Pancreas (tissue), 10 donors: Measurements from ENCODE around the gene SAYSD1. TPM values are rescaled to one million over a fixed set of nuclear protein-coding genes. Genes with fewer than 3 reads are reported as not detected.

Experiments used
- ATAC-seq, 4 donors: fragments of 200-7000 bp; cut with Tn5 transposase; one replicate each; pipeline versions ENCODE4 v1.8.0 to v1.9.1; 2020; ENCODE audit warnings: mild to moderate bottlenecking in 4 of 4, moderate library complexity in 4 of 4
- DNase-seq, 6 donors: peaks; one replicate each; pipeline ENCODE4 v3.0.0-alpha.2; 2020
- FAIRE-seq: peaks from 2 replicates; lab custom pipeline; 2012; peaks lifted over from hg19 to GRCh38; lab: Jason Lieb, UNC
- H3K27ac ChIP-seq, 4 donors: fragments of 200-600 bp; sonication (generic); 1 replicate in 3 of 4; 2 replicates in 1 of 4; pipeline versions ENCODE4 v1.5.0 to v1.8.0; 2020
- H3K27me3 ChIP-seq, 4 donors: fragments of 200-600 bp; one replicate each; pipeline ENCODE4 v1.8.0; 2021
- H3K36me3 ChIP-seq, 3 donors: fragments of 200-600 bp; sonication (generic) in 1 of 3; one replicate each; pipeline versions ENCODE4 v1.5.0 to v1.8.0; 2020 to 2021
- H3K4me1 ChIP-seq, 3 donors: fragments of 200-600 bp; one replicate each; pipeline ENCODE4 v1.8.0; 2021
- H3K4me3 ChIP-seq, 4 donors: fragments of 200-600 bp; sonication (generic) in 2 of 4; one replicate each; pipeline versions ENCODE4 v1.5.0 to v1.8.0; 2020 to 2021
- H3K9me3 ChIP-seq, 4 donors: fragments of 200-600 bp; one replicate each; pipeline ENCODE4 v1.8.0; 2021
- CTCF ChIP-seq, 4 donors: fragments of 200-600 bp; sonication (generic) in 3 of 4; IDR thresholded peaks; one replicate each; pipeline versions ENCODE4 v1.5.0 to v1.8.0; 2021; ENCODE audit warnings: antibody characterized with exemption in 4 of 4
- WGBS, 2 donors: extraction: QIAGEN DNeasy Blood & Tissue Kit; methylation state at CpG; one replicate each; pipeline ENCODE4 v1.1.7; 2013; 5-methylcytosine and 5-hydroxymethylcytosine counted together
- intact Hi-C, 3 donors: fragments of 100-400 bp; cut with DNase I; formaldehyde crosslinking; loops; one replicate each; pipeline versions ENCODE4 v1.11.1 to v1.14.2; 2022
- polyA plus RNA-seq, 2 donors: library from polyadenylated mRNA; stranded (reverse); fragments of 200-250 nt; gene quantifications; one replicate each; pipeline ENCODE4 v1.2.3, GENCODE V29; 2013
- total RNA-seq, 6 donors: library from RNA; stranded (reverse); fragmentation: NEBNext Ultra II Directional in 4 of 6; extraction: Animal tissue kit (Norgen Biotek cat#: 25700) in 4 of 6; gene quantifications; one replicate each; pipeline versions ENCODE4 v1.2.1 to v1.2.4, GENCODE V29; 2021 to 2023
- donor health status: healthy with polysubstance abuse.
- donor health status: DM: no; HTN: no; CAD: no; lungs with moderate emphysema.
- donor health status: DM: no; HTN: no; CAD: no.
- donor health status: control.
- donor health status: control.
- donor health status: Bipolar disorder and iron deficiency.
- donor health status: DM: yes; HTN: yes; CAD: no.
- donor health status: DM: no; HTN: no; CAD: no.
- donor health status: DM: no; HTN: no; CAD: no.
- donor health status: DM: yes; HTN: yes; CAD: no.

SAYSD1 gene
- total and polyA plus RNA-seq, 8 donors = 5.8 to 12.4 (median 8.7) TPM

- Histone ChIP-seq H3K27ac (no peak overlapping the region), H3K36me3 (no peaks in the 10 kb centered on the region), H3K27me3 (no peaks in the 10 kb centered on the region), H3K4me1 (no peaks in the 10 kb centered on the region), H3K4me3 (no peak overlapping the region), H3K9me3 (no peaks in the 10 kb centered on the region)
- intact Hi-C loops = no loop called here
- WGBS, 2 donors = 83 to 90% methylated on average over 11 of the region's 11 CpGs
- DNase-seq (no peak), ATAC-seq (peak in 2 of 4 donors; percentile 35 to 49), FAIRE-seq (no peak)
- TF ChIP-seq CTCF (IDR thresholded peaks at IDR 0.05) = no peak
Measured at GRCh38 chr6:39075807-39076622, 39.0 kb downstream of the SAYSD1 start.

- H3K9me3 ChIP-seq = no peaks in the 10 kb centered on the region
- H3K4me3 ChIP-seq = no peak overlapping the region
- no peak overlapping the region for H3K27ac ChIP-seq
- no peaks in the 10 kb centered on the region for H3K27me3 ChIP-seq
- intact Hi-C loops = no loop called here
- peak in 2 of 4 donors; percentile 38 to 52 for ATAC-seq
- no peak for FAIRE-seq
- 72 to 77% methylated on average over 12 of the region's 12 CpGs for WGBS, 2 donors
- H3K36me3 ChIP-seq = no peaks in the 10 kb centered on the region
- no peak for TF ChIP-seq CTCF (IDR thresholded peaks at IDR 0.05)
- DNase-seq = peak in 1 of 6 donors; percentile 51
- H3K4me1 ChIP-seq = no peaks in the 10 kb centered on the region
Measured at GRCh38 chr6:39075010-39075686, 39.8 kb downstream of the SAYSD1 start.

- Histone ChIP-seq H3K9me3 (no peaks in the 10 kb centered on the region), H3K4me1 (no peaks in the 10 kb centered on the region), H3K4me3 (no peak overlapping the region), H3K36me3 (no peaks in the 10 kb centered on the region), H3K27ac (no peak overlapping the region), H3K27me3 (no peaks in the 10 kb centered on the region)
- FAIRE-seq = no peak
- no peak for TF ChIP-seq CTCF (IDR thresholded peaks at IDR 0.05)
- DNase-seq = peak in 1 of 6 donors; percentile 31
- intact Hi-C loops = no loop called here
- WGBS, 2 donors = 88 to 96% methylated on average over 9 of the region's 9 CpGs
- ATAC-seq = no peak
Measured at GRCh38 chr6:39074486-39074885, 40.5 kb downstream of the SAYSD1 start.

- Histone ChIP-seq H3K4me1 (no peaks in the 10 kb centered on the region), H3K27ac (no peak overlapping the region), H3K36me3 (no peaks in the 10 kb centered on the region), H3K9me3 (no peaks in the 10 kb centered on the region), H3K4me3 (no peak overlapping the region), H3K27me3 (no peaks in the 10 kb centered on the region)
- WGBS, 2 donors = 93% methylated on average over 17 of the region's 17 CpGs
- DNase-seq (peak in 1 of 6 donors; percentile 21), ATAC-seq (peak in 1 of 4 donors; percentile 28), FAIRE-seq (no peak)
- TF ChIP-seq CTCF (IDR thresholded peaks at IDR 0.05) = no peak
- intact Hi-C loops = no loop called here
Measured at GRCh38 chr6:39073471-39074355, 41.3 kb downstream of the SAYSD1 start.
